GM18511 (cell line): ENCODE measurements around the gene MAP2K6.
A peak's percentile ranks its signal among the peaks of the same experiment; 100 is the strongest.

Experiments
- ATAC-seq: cut with Tn5 transposase; IDR thresholded peaks from one replicate; pipeline ENCODE4 v1.9.1; 2021; ENCODE audit warnings: mild to moderate bottlenecking, moderate library complexity; ENCODE audit not compliant: unreplicated experiment

Gene MAP2K6

GRCh38 chr17:69486779-69487637, 72.5 kb downstream of the MAP2K6 start:
- no peak for ATAC-seq

- no peak for ATAC-seq
Measured at GRCh38 chr17:69489313-69489712, 74.8 kb downstream of the MAP2K6 start.

DNA sequence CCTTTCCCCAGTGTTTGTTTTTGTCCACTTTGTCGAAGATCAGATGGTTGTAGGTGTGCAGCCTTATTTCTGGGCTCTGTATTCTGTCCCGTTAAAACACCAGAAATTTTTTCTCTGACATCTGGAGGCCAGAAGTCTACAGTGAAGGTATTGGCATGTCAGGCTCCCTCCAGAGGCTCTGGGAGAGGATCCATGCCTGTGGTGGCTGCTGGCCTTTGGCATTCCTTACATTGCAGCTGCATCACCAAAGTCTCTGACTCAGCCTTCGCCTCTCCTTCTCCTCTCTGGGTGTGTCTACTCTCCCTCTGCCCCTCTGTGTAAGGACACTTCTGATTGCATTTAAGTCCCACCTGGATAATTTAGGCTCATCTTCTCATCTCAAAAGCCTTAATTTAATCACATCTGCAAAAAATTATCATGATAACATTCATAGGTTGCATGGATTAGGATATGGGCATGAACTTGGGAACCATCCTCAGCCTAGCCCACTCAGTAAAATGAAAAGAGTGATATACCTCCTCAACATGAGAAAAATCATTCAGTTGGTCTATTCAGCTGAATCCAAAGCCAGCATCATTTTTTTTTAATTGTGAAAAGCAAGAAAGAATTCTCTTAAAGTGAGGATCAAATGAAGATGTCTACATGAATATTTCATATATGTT, 78.0 kb downstream of the MAP2K6 start:
- no peak for ATAC-seq

DNA sequence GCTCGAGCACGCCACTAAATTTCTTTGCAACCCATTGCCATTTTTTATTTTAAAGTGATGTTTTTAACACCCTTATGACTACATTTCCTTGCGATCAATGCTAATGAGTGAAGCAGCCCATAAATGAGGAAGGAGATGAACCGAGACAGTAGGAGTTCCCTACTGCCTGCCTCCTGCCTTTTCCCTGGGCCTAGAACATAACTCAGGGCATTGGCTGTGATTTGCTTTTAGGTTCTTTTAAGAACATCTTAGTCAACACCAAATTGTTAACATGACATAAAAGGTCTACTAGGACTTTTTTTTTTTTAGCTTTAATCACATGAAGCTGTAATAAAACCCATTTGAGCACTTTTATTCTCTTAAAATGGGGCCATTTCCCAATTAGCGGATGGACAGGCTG, 81.3 kb downstream of the MAP2K6 start:
- ATAC-seq = no peak

- ATAC-seq = no peak
Measured at GRCh38 chr17:69497161-69497560, 82.7 kb downstream of the MAP2K6 start.

- no peak for ATAC-seq
Measured at GRCh38 chr17:69499318-69499717, 84.8 kb downstream of the MAP2K6 start.

DNA sequence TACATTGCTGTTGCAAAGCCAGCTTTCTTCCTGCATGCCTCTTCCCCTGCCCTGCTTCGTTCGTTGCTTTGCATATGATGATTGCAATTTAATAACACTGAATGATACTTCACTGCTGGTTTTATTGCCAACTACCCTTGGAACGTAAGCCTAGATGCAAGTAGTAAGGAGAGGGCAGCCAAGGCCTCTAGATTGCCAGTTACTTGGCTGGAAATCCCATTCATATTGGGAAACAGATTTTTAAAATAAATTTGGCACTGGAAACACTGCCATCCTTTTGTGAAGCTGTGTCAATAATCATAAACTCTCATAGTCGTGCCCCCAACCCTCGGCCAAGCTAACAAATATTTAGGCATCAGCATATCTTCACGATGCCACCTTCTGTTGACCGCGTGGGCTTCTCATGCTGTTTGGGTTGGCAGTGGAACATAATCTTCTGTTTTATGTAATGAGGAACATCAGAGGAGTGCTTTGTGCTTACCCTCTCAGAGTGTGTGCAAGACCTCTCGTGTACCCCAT, 86.5 kb downstream of the MAP2K6 start:
- no peak for ATAC-seq

DNA sequence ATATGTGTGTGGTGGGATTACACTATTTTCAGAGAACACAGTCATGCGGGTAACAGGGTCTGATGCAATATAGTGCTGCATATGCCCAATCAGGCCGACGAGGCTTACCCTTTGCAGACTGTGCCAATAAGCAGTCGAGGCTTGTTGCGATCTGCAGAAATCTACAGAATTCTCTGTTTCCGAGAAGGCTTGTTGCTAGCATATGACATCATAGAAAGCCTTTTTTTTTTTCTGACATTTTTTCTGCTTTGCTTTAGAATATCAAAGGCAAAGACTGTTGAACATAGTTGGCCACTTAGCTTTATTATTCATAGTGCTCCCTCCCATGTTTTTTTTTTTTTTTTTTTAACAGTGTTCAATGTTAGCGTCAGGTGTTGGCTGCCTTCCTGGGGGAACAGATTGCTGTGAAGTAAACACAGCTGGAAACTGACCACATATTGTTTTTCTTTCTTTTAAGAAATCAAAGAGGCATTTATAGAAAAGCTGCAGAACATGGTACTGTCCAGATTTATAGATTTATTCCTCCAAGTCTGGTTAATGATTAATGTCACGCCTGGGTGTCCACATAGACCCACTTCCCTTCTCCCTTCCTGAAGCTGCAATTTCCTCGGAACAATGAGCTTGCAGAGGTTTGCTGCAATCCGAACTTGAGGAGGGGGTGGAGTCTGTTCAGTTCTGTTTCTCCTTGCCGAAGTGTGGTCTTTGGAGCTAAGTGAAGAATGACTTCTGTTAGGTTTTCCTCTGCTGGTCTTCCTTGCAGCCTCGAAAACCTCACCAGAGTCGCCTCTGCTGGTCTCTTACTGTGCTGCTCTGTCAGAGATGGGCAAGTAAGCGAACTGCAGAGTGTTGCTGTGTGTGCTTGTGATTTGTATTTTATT, 87.3 kb downstream of the MAP2K6 start:
- no peak for ATAC-seq

DNA sequence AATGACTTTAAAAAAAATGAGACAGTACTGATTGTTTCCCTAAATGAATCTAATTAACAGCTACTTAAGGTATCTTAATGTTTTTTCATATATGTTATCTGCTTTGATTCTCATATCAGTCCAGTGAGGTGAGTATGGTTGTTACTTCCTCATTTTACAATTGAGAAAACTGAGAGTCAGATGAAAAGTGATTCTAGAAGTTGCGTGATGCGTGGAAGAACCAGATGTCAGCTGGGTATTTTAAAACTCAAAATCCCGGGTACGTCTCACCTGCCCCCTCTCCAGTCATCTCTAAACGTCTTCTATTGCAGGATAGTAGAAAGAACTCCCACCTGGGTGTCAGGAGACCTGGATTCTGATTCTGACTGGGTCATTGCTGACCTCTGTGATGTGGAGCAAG, 89.2 kb downstream of the MAP2K6 start:
- peak; percentile 86 for ATAC-seq

GRCh38 chr17:69505740-69506139, 91.2 kb downstream of the MAP2K6 start:
- no peak for ATAC-seq

GRCh38 chr17:69506489-69506888, 92.0 kb downstream of the MAP2K6 start:
- no peak for ATAC-seq

GRCh38 chr17:69508814-69509213, 94.3 kb downstream of the MAP2K6 start:
- no peak for ATAC-seq

DNA sequence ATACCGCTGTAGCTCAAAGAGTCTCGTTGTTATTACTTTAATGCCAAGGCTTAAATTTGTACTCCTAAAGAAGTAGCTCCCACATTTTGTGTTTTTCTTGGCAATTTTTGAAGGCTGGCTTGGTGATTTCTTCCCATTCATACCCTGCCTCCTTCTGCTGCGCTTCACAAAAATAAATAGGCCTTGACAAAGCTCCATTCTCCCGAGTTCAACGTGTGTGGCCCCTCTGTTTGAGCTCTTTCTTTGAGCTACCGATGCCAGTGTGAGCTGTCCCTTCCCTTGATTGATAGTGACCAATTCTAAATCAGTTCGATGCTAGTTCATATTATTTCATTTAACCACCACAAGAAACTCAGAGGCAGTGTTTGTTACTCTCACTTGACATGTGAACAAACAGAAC, 96.8 kb downstream of the MAP2K6 start:
- ATAC-seq = no peak

DNA sequence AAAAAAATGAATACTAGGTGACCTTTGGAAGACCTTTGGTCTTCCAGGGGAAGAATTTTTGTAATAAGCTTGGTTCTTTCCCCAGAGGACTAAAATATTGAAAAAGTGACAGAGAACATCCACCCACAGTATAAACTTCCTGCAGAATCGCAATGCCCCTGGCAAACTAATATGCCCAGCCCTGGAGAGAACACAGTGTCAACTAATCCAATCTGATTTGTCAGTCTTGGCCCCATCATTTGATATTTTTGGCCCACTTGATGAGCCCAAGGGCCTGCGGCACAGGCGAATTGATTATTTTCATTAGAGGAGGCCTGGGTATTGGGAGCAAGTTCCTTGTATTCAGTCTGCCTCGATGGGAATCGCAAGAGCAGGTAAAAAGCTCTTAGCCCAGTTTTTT, 98.4 kb downstream of the MAP2K6 start:
- ATAC-seq = no peak

- ATAC-seq = peak; percentile 3
Measured at GRCh38 chr17:69516225-69516624, 101.7 kb downstream of the MAP2K6 start.

GRCh38 chr17:69516911-69517310, 102.4 kb downstream of the MAP2K6 start:
- ATAC-seq = peak; percentile 94

DNA sequence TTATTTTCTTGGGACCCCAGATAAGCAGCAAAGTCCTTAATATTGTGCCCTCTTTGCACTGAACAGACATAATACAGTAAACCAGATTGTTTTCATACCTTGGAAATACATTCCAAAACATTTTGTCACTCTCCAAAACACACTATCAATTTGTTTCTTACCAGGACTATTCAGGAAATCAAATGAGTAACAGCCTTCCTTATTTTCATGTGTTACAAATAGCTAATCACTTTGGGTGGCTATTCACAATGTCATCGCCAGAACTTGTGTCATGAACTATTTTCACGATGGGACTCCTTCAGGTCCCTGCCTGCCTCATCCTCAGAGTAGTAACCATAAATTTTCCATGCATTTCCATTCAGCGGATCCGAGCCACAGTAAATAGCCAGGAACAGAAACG, 104.5 kb downstream of the MAP2K6 start:
- ATAC-seq = no peak

GRCh38 chr17:69523244-69523861, 108.9 kb downstream of the MAP2K6 start:
- peak; percentile 73 for ATAC-seq

DNA sequence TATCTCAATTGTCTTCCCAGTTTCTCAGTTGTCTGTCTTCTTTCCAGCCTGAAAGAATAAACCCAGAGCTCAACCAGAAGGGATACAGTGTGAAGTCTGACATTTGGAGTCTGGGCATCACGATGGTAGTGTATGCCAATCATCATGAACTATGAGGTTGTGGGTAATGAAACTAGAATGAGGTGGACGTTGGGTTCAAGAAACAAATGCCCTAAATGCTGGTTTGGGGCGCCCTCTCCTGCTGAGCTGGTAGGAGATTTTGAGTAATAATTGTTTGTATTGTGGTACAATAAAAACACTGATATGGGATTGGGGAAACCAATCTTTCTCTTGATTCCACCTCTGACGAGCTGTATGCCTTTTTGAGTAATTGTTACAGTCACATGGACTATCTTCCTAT, 110.4 kb downstream of the MAP2K6 start:
- ATAC-seq = no peak

GRCh38 chr17:69525920-69526841, 111.7 kb downstream of the MAP2K6 start:
- peak; percentile 55 for ATAC-seq
